Right lobe of liver (tissue), 4 donors: ENCODE data around the gene SPATA31C2.
"Not testable (repeated sequence)": the region's sequence is repeated elsewhere in the genome, so short reads cannot be mapped to it uniquely, and the experiment has no call there.

Experiments used
- CTCF ChIP-seq, 4 donors: fragments of 200-600 bp in 3 of 4; fragments of 450-650 bp in 1 of 4; IDR thresholded peaks; one replicate each; pipeline versions ENCODE4 v1.5.1 to v1.8.0; 2016 to 2022; ENCODE audit warnings: antibody characterized with exemption in 4 of 4, mild to moderate bottlenecking in 2 of 4
- POLR2A ChIP-seq: fragments of 450-650 bp; IDR thresholded peaks from one replicate; pipeline ENCODE4 v1.6.1; 2017; ENCODE audit warnings: antibody characterized with exemption, mild to moderate bottlenecking
- donor health status: DM: no; HTN: no; CAD: no.
- donor health status: DM: no; HTN: no; CAD: no.
- donor health status: DM: no; HTN: yes; CAD: no.

GRCh38 chr9:88138375-88138774, at the start of gene SPATA31C2:
- TF ChIP-seq POLR2A; CTCF (IDR thresholded peaks at IDR 0.05): not testable (repeated sequence)
